ENCODE measurements around the gene UBA5.

Gene UBA5

DNA sequence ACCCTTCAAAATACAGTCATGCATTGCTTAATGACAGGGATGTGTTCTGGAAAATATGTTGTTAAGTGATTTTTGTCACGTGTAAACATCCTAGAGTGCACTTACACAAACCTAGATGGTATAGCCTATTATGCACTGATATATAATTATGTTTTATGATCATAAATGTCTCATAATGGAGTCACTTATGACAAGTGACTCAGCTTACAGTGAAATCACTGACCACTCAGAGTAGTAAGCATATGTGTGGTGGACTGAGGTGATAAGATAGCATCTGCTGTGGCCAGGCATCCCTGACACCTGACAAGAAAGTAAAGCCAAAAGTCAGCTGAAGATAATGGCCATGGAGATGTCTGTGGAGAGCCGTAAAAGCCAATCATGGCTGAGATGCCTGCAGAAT lies 5.9 kb upstream of the UBA5 start:
- DNase-seq (ENCODE audit: low read depth in 2 of 2, low spot score in 1 of 2): no peak

DNA sequence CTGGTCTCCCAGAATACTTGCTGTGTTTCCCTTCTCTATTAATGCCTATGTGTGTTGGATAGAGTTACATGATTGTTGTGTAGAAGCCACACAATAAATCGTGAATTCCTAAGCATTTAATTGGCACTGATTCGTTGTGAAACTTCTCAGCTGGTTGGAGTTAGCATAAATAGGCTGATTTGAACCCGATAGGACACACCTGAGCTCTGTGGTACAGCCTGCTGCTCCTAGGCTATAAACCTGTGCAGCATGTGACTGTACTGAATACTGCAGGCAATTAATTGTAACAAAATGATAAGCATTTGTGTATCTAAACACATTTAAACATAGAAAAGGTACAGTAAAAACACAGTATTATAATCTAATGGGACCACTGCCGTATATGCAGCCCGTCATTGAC lies 5.4 kb upstream of the UBA5 start:
- DNase-seq (ENCODE audit: low read depth in 2 of 2, low spot score in 1 of 2): no peak

DNA sequence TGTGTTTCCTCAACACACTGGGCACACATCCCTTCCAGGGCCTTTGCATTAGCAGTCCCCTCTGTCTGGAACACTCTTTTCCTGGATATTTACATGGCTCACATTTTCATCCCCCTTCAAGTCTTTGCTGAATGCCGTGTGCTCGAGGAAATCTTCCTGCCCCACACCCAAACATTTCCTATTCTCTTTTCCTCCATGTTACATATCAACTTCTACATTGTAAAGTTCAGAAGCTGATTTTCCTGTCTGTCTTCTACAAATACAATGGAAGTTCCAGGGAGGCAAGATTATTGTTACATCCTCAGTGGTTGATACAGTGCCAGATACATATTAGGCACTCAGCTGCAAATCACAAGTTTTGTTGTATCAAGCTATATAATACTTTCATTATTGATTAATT lies 4.7 kb upstream of the UBA5 start:
- DNase-seq (ENCODE audit: low read depth in 2 of 2, low spot score in 1 of 2): no peak

DNA sequence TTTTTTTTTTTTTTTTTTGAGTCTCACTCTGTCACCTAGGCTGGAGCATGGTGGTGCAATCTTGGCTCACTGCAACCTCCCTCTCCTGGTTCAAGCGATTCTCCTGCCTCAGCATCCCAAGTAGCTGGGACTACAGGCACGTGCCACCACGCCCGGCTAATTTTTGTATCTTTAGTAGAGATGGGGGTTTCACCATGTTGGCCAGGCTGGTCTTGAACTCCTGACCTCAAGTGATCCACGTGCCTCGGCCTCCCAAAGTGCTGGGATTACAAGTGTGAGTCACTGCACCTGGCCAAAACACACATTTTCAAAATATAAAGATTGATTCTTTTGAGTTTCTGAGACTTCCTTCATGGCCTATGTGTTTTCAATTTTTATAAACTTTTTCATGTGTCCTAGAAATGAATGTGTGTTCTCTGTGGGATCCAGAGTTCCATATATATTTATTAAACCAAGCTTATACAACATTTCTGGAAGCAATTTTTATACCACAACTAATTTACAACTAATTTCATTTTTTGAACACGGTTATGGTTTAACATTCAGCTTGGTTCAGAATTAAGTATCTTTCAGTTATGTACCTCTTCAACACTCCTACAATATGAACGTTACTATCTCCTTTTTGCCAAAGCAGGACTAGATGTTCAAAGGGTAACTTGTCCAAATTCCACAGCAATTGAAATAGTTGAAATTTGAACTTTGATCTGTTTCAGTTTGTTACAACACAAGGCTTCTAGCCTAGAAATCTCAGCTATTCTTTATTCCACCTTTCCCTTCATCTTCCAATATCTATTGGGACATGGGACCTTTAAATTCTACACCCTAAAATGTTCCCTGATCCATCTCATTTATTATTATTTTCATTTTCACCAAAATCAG lies 2.0 kb upstream of the UBA5 start:
- no peak for DNase-seq (ENCODE audit: low read depth in 2 of 2, low spot score in 1 of 2)

DNA sequence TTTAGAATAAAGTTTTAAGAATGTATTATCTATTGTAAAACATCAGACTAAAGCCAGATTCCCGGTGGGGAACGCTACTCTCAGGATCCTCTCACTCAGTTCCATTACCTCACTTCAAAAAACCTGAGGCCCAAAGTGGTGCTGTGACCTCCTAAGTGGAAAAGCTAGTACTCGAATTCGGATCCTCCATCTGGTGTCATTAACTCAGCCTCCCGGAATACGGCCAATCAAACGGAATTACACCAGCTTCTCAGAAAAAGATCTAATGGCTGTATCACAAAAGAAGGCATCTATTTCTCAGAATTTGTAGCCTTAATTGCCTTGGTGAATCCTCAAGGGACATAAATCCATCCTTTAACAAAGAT lies 1.1 kb upstream of the UBA5 start:
- no peak for DNase-seq (ENCODE audit: low read depth in 2 of 2, low spot score in 1 of 2)

DNA sequence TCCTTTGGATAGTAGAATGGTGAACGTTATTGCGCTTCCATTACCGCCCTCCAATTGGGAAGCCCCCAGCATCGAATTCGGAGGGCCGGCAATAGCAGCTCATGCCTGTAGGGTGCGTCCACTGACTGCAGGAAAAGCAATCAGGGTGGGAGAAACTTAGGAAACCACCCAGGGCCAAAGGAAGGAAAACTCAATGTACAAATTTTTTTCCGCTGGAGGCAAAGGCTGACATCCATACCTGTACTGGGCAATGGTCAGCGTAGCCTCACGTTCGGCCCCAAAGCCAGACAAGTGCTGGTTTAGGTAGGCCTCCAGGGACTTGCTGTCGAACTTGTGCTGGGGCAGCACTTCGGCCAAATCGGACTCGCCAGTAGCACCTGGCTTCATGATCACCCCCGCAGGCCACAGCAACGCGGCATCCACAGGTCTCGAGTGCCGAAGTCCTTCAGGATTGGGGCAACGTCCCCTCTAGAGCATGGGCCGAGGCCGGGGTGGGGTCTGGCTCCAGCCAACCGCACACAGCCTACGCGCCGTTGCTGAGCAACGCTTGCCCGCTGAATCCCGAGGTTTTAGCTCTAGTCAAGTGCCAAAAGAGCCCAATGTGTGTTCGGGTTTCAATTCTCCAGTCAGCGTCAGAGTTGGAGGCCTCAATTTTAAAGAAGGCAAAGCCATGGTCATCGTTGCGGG lies 621 bp upstream of the UBA5 start, which contains the start of gene ACAD11:
Gene ACAD11, minus strand, starts transcription at position 445 of the 687 bp plus-strand sequence. Its CDS starts 58 bp downstream, at position 387.
- DNase-seq (ENCODE audit: low read depth in 2 of 2, low spot score in 1 of 2): no peak

DNA sequence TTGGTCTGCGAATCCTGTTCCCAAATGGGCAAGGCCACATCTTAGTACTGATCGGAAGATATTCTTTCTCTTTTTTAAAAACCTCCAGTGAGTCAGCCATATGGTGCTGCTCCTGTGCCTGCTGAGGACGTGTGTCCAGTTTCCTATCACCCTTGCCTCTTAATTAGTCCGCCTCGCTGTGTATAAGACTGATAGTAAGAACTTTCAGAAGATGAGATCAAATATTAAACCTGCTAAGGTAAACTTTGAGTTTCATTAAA lies 612 bp downstream of the UBA5 start:
- DNase-seq (ENCODE audit: low read depth in 2 of 2, low spot score in 1 of 2): no peak

DNA sequence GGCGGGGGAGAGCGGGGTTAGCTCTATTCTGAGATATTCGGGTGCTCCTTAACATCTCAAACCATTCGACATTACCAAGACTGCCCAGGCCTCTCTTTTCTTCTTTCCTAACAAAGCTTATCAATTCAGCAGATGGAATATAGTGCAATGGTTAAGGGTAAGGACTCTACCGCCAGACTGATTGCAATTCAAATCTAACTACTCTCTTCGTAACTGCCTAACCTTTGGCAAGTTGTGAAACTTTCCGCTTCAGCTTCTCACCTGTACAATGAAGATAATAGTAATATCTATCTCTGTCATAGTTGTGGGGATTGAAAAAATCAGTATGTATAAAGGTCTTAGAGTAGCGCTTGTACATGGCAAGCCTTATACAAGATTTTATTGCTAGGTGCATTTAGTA lies 972 bp downstream of the UBA5 start:
- no peak for DNase-seq (ENCODE audit: low read depth in 2 of 2, low spot score in 1 of 2)

DNA sequence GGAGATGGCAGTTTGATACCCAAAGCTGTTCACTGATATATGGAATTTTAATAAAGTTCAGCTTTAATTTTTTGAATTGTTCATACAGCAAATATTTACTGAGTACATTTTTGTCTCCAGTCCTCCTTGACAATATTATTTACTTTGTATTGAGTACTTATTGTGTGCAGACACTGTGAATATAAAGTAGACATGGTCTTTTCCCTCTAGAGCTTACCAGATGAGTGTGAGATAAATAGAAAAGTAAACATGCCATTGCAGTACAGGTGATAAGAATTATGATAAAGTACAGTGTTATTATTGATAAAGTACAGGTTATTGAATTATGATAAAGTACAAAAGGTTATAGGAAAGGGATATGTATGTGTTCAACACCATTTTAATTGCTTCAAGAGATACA lies 2.1 kb downstream of the UBA5 start:
- no peak for DNase-seq (ENCODE audit: low read depth in 2 of 2, low spot score in 1 of 2)

DNA sequence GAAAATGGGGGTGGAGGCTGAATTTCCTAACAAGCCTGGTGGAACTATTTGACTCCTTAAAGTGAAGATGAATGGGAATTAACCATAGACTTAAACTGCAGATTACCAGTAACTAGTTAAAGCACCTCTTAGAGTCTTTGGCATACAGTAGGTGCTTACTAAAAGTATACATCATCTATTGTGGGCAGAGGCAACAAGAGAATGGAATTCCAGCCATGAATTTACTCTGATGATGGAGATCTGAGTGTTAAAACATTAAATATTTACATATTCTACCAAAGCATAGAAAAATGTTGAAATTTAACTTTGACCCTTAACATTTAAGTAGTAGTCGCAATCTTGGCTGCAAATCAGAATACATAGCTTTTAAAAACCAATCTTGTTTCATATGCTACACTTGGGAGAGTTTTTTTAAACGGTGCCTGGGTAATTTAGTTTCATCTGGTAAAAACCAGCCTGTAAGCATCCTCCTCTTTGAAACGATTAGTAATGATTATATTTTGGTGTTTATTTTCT lies 5.2 kb downstream of the UBA5 start:
- DNase-seq (ENCODE audit: low read depth in 2 of 2, low spot score in 1 of 2): no peak

DNA sequence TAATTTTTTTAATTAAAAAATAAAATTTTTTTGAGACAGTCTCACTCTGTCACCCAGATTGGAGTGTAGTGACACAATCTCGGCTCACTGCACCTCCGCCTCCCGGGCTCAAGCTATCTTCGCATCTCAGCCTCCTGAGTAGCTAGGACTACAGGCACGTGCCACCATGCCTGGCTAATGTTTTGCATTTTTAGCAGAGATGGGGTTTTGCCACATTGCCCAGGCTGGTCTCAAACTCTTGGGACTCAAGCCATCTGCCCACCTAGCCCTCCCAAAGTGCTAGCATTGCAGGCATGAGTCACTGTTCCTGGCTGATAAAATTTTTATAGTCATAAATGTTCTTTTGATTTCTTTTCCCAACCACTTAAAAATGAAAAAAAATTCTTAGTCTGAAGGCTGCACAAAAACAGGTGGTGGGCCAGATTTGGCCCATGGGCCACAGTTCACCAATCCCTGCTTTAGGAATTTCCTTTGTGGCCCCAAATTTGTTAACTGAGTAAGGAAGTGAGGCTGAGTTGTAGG lies 9.2 kb downstream of the UBA5 start:
- no peak for DNase-seq (ENCODE audit: low read depth in 2 of 2, low spot score in 1 of 2)

DNA sequence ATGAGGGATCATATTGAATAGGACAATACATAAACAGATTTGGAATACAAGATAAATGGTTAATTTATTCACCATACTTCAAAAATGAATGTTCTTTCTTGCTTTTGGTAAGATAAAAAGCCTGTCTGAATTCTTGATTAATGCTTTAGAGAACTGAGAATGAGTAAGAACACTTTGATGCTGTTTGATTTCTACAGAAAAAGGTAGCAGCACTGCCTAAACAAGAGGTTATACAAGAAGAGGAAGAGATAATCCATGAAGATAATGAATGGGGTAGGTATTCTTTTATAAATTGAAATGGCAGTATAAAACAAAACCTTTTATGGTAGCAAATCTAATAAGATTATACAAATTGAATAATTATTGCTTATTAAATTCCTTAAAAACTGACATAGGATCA lies 15.3 kb downstream of the UBA5 start:
- DNase-seq (ENCODE audit: low read depth in 2 of 2, low spot score in 1 of 2): no peak

DNA sequence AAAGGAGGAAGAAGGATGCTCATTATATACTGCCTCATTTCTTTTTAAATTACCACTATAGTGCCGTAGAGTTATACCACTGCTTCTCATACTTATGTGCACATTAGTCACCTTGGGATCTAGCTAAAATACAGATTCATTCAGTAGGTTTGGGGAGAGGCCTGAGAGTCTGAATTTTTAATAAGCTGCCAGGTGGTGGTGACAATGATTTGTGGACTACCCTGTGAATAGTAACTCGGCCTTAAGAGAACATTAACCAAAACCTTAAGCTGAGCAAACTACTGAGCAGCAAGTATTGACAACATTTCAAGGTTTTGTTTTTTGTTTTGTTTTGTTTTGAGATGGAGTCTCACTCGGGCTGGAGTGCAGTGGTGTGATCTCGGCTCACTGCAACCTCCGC lies 19.8 kb downstream of the UBA5 start:
- DNase-seq (ENCODE audit: low read depth in 2 of 2, low spot score in 1 of 2): no peak

DNA sequence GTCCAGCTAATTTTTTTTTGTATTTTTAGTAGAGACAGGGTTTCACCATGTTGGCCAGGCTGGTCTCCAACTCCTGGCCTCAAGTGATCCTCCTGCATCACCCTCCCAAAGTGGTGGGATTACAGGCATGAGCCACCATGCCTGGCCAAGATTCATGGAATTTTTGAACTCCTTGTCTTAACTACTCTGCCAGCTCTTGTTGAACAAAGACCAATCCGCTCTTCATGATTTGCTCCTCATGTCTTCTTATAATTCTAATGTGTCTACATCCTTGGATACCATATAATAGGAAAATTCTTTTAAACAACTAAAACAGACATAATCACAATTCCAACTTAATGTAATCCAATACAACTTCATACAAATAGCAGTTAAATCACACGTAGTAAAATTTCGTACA lies 21.3 kb downstream of the UBA5 start:
- DNase-seq (ENCODE audit: low read depth in 2 of 2, low spot score in 1 of 2): no peak

DNA sequence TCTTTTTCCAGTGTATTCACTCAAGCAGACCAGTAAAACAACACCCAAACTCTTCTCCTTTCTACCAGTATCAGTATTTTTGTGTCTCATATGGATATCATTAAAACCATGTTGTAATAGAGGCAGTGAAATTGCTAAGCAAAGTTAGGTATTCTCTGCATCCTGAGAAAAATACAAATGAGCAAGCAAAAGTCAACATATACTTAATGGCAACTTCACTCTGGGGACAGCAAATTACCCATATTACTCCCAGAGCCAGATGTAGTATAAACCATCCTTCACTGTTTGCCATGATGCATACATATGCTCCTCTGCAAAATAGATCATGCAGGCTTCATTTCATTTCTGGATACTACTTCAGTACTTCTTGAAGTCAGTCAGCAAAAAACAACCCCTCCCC lies 22.1 kb downstream of the UBA5 start:
- no peak for DNase-seq (ENCODE audit: low read depth in 2 of 2, low spot score in 1 of 2)

DNA sequence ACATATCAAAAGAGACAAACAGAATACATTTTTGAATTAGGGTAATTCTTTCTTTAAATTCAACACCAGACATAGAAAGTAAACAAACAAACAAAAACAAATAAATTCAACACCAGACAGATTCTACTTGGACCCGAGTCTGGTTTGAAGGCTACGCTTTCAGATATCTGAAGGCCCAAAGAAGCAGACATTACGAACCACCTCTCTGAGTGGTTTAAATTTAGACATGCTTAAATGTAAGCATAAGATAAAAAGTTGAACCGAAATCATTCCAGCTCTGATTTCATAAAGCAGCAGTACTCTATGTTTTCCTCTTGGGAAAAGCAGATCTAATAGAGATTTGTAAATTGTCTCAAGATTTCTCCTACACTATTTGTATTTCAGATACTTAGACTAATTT lies 29.9 kb downstream of the UBA5 start:
- DNase-seq (ENCODE audit: low read depth in 2 of 2, low spot score in 1 of 2): no peak

DNA sequence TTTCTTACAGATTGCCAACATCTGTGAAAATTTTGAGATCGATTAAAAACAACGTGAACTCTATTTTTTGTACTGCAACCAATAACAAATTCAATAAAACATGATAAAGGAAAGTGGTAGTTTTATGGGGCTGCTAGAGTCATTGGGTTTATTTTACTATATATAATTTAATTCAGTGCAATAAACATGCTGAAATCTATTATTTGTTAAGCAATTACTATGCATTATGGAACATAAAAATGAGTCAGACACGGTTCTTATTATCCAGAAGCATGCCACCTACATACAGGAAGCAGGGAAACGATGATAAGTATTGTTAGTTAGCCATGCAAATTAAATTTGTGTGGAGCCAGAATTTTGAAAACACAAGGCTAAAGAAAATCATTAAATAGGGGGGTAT lies 34.9 kb downstream of the UBA5 start:
- no peak for DNase-seq (ENCODE audit: low read depth in 2 of 2, low spot score in 1 of 2)

DNA sequence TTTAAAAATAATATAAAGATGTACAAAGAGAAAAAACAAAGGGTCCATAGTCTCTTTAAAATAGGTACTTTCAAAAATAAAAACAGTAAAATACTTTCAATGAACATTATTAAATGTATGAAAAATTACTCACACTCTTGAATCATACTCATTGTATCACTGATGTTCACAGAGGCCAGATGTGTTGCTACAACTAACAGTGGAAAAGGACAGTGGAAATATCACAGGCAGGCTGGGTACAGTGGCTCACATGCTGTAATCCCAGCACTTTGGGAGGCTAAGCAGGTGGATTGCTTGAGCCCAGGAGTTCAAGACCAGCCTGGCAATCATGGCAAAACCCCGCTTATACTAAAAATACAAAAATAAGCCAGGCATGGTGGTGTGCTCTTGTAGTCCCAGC lies 35.3 kb downstream of the UBA5 start:
- DNase-seq (ENCODE audit: low read depth in 2 of 2, low spot score in 1 of 2): no peak

DNA sequence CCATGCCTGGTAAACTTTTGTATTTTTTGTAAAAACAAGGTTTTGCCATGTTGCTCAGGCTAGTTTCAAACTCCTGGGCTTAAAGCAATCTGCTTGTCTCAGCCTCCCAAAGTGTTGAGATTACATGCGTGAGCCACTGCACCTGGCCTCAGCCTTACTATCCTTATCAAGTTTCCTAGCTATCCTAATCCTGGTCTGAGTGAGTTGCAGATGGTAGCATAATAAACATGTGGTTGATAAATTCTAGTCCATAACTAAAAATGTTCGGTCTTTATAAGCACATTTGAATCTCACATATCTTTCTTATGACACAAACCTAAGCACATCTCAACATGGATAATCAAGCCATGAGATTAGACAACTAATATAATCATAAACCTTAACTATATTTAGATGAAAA lies 43.6 kb downstream of the UBA5 start:
- no peak for DNase-seq (ENCODE audit: low read depth in 2 of 2, low spot score in 1 of 2)

DNA sequence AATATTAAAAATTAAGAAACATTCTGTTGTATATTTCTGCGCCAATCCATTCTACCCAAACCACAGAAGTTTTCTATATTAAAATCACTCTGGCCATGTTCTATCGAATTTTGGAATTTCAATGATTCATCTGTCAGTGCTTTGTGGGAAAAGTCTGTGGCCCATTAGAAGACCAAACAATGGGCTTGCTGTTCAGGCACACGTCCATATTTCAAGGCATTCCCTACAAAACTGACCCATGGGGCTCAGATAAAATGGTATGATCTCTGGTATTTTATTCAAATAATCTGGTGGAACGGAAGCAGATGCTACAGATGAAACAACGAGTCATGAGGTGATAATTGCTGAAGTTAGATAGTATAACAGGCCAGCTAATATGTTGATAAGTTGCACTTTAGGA lies 49.6 kb downstream of the UBA5 start:
- no peak for DNase-seq (ENCODE audit: low read depth in 2 of 2, low spot score in 1 of 2)

DNA sequence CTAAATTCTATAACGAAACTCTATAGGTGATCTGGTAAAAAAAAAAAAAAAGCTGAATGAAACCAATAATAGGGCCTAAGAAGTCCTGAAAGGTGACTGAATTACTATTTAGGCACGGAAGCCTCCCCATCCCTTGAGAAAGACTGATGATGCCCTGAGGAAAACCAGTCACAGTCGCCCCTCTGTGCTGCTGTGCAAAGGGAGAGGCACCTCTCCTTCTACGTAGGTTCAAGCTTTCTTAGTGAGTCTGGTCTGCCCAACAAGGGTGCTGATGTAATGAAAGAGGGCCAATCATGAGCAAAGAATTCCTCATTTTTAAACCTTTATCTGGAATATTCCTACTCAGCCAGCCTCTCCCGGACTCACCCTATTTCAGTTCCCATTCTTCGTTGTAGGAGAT lies 50.2 kb downstream of the UBA5 start:
- DNase-seq (ENCODE audit: low read depth in 2 of 2, low spot score in 1 of 2): no peak

DNA sequence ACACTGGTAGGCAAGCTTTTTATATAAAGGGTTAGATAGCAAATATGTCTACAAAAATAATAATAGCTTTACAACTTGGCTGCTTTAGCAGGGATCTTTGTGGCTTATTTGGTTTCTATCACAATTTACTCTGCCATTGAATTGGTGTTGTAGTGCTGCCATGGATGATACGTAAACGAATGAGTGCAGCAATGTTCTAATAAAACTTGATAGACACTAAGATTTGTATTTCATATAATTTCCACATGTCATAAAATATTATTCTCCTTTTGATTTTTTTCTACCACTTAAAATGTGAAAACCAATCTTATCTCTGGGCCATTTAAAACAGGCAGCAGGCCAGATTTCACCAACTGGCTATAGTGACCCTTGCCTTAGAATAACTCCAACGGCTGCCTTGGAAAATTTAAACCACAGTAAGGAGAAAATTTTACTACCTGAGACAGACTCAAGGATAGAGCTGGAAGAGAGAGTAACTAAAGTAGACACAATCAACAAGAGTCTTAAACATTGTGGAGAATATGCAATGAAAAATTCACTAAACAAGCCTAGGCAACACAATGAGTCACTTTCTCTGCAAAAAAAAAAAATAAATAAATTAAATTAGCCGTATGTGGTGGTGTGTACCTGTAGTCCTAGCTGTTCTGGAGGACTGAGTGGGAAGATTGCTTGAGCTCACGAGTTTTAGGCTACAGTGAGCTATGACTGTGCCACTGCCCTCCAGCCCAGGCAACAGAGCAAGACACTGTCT lies 54.0 kb downstream of the UBA5 start:
- DNase-seq (ENCODE audit: low read depth in 2 of 2, low spot score in 1 of 2): no peak

Data from stimulated activated CD8-positive, alpha-beta memory T cell treated with anti-CD3 and anti-CD28 coated beads, Interleukin-4, amount 100 ng/mL, for 1 hour (primary cell).